Esophagus squamous epithelium (tissue), 5 donors: ENCODE results near the gene ELOVL4. TPM values are rescaled to one million over a fixed set of nuclear protein-coding genes. Genes with fewer than 3 reads are reported as not detected.

Experiments
- DNase-seq: peaks from one replicate; lab custom pipeline; 2025; lab: John Stamatoyannopoulos, UW
- H3K27ac ChIP-seq, 4 donors: fragments of 200-600 bp; sonication (generic); one replicate each; pipeline ENCODE4 v1.5.1; 2016 to 2019; ENCODE audit warnings: mild to moderate bottlenecking in 1 of 4
- H3K27me3 ChIP-seq, 4 donors: fragments of 200-600 bp; sonication (generic); 1 replicate in 3 of 4; 2 replicates in 1 of 4; pipeline versions ENCODE4 v1.5.1 to v1.6.0; 2017 to 2021; ENCODE audit warnings: antibody characterized with exemption in 1 of 4
- H3K36me3 ChIP-seq, 3 donors: fragments of 200-600 bp; sonication (generic); one replicate each; pipeline ENCODE4 v1.5.1; 2016 to 2019
- H3K4me1 ChIP-seq, 3 donors: fragments of 200-600 bp; sonication (generic); one replicate each; pipeline ENCODE4 v1.5.1; 2017 to 2019
- H3K4me3 ChIP-seq, 4 donors: fragments of 200-600 bp; sonication (generic); 1 replicate in 3 of 4; 2 replicates in 1 of 4; pipeline ENCODE4 v1.5.1; 2016 to 2019; ENCODE audit warnings: mild to moderate bottlenecking in 2 of 4, moderate library complexity in 1 of 4
- H3K9me3 ChIP-seq, 3 donors: fragments of 200-600 bp; sonication (generic); one replicate each; pipeline ENCODE4 v1.5.1; 2016 to 2019
- CTCF ChIP-seq, 6 experiments: fragments of 450-650 bp in 4 of 6; fragments of 200-600 bp in 2 of 6; sonication (generic) in 2 of 6; IDR thresholded peaks; one replicate each; pipeline ENCODE4 v1.5.1; 2016 to 2019; ENCODE audit warnings: antibody characterized with exemption in 6 of 6, mild to moderate bottlenecking in 4 of 6, moderate library complexity in 4 of 6
- POLR2A ChIP-seq, 4 donors: fragments of 450-650 bp; IDR thresholded peaks; one replicate each; pipeline ENCODE4 v1.6.1; 2017; ENCODE audit warnings: antibody characterized with exemption in 4 of 4, mild to moderate bottlenecking in 4 of 4, moderate library complexity in 3 of 4
- WGBS, 2 donors: methylation state at CpG; one replicate each; pipeline ENCODE4 v1.1.5; 2018; 5-methylcytosine and 5-hydroxymethylcytosine counted together
- intact Hi-C: fragments of 100-400 bp; cut with DNase I; formaldehyde crosslinking; loops from one replicate; pipeline ENCODE4 v1.15.0; 2022
- total RNA-seq, 4 donors: library from RNA; depleted of rRNA; stranded (reverse); fragments of >200 nt; gene quantifications; one replicate each; pipeline ENCODE4 v1.1.0, GENCODE V29; 2016
- donor health status: DM: yes; HTN: yes; CAD: no.

ELOVL4 gene
- total RNA-seq, 4 donors from 2014 or later, result 6.7 to 18.7 (median 12.1) TPM

GRCh38 chr6:79943133-79943532 is 4.2 kb downstream of the ELOVL4 start:
- H3K27me3 ChIP-seq, result peaks cover 0 to 24% (median 0%) of the 10 kb centered on the region in 4 donors
- H3K27ac ChIP-seq, result no peak overlapping the region

GRCh38 chr6:79941489-79942151 is 5.7 kb downstream of the ELOVL4 start:
- Histone ChIP-seq H3K36me3 (no peaks in the 10 kb centered on the region), H3K4me3 (no peak overlapping the region), H3K27me3 (peaks cover 0 to 11% (median 0%) of the 10 kb centered on the region in 4 donors), H3K9me3 (no peaks in the 10 kb centered on the region), H3K27ac (no peak overlapping the region), H3K4me1 (peaks cover 0 to 14% (median 4%) of the 10 kb centered on the region in 3 donors)
- DNase-seq, result no peak
- intact Hi-C loops, result no loop called here
- WGBS, 2 donors, result 73 to 78% methylated on average over 5 of the region's 5 CpGs
- TF ChIP-seq POLR2A (IDR thresholded peaks at IDR 0.05), result no peak
- no peak for TF ChIP-seq CTCF (IDR thresholded peaks at IDR 0.05)

More at GRCh38 chr6:79943133-79943532, 4.2 kb downstream of the ELOVL4 start:
- no peaks in the 10 kb centered on the region for H3K9me3 ChIP-seq
- WGBS, 2 donors, result 82 to 100% methylated on average over 1 of the region's 1 CpG
- H3K4me3 ChIP-seq, result no peak overlapping the region
- intact Hi-C loops, result no loop called here
- no peak for DNase-seq
- TF ChIP-seq CTCF (IDR thresholded peaks at IDR 0.05) (no peak), POLR2A (IDR thresholded peaks at IDR 0.05) (no peak)
- H3K36me3 ChIP-seq, result no peaks in the 10 kb centered on the region
- H3K4me1 ChIP-seq, result peaks cover 0 to 29% (median 5%) of the 10 kb centered on the region in 3 donors

GRCh38 chr6:79928478-79928998 is 18.8 kb downstream of the ELOVL4 start:
- 61 to 67% methylated on average over 1 of the region's 1 CpG for WGBS, 2 donors
- H3K36me3 ChIP-seq, result peaks cover 0 to 5% (median 0%) of the 10 kb centered on the region in 3 donors
- DNase-seq, result no peak
- no peaks in the 10 kb centered on the region for H3K4me1 ChIP-seq
- no peaks in the 10 kb centered on the region for H3K27me3 ChIP-seq
- H3K27ac ChIP-seq, result no peak overlapping the region
- no peaks in the 10 kb centered on the region for H3K9me3 ChIP-seq
- intact Hi-C loops, result no loop called here
- TF ChIP-seq POLR2A (IDR thresholded peaks at IDR 0.05) (no peak), CTCF (IDR thresholded peaks at IDR 0.05) (no peak)
- H3K4me3 ChIP-seq, result no peak overlapping the region

- H3K27ac ChIP-seq, result no peak overlapping the region
- WGBS, 2 donors, result 64 to 68% methylated on average over 3 of the region's 3 CpGs
- TF ChIP-seq POLR2A (IDR thresholded peaks at IDR 0.05), result no peak
- TF ChIP-seq CTCF (IDR thresholded peaks at IDR 0.05), result no peak
- H3K9me3 ChIP-seq, result no peaks in the 10 kb centered on the region
- intact Hi-C loops, result no loop called here
- peaks cover 0 to 5% (median 0%) of the 10 kb centered on the region in 3 donors for H3K36me3 ChIP-seq
- H3K4me1 ChIP-seq, result no peaks in the 10 kb centered on the region
- H3K4me3 ChIP-seq, result no peak overlapping the region
- DNase-seq, result no peak
- no peaks in the 10 kb centered on the region for H3K27me3 ChIP-seq
These were observed 19.6 kb downstream of the ELOVL4 start for GRCh38 chr6:79927758-79928157.

GRCh38 chr6:79923270-79923669 is 24.1 kb downstream of the ELOVL4 start:
- no peaks in the 10 kb centered on the region for H3K4me1 ChIP-seq
- H3K27me3 ChIP-seq, result no peaks in the 10 kb centered on the region
- intact Hi-C loops, result no loop called here
- peaks cover 0 to 17% (median 0%) of the 10 kb centered on the region in 3 donors for H3K36me3 ChIP-seq
- no peak for TF ChIP-seq POLR2A (IDR thresholded peaks at IDR 0.05)
- TF ChIP-seq CTCF (IDR thresholded peaks at IDR 0.05), result no peak
- H3K9me3 ChIP-seq, result no peaks in the 10 kb centered on the region
- WGBS, 2 donors, result 79 to 88% methylated on average over 2 of the region's 2 CpGs
- no peak for DNase-seq
- H3K4me3 ChIP-seq, result no peak overlapping the region
- H3K27ac ChIP-seq, result no peak overlapping the region
